Gastrocnemius medialis (tissue), 4 donors: ENCODE results near the gene STXBP5L.

Experiments used
- CTCF ChIP-seq, 5 experiments: fragments of 450-650 bp in 3 of 5; fragments of 200-600 bp in 2 of 5; sonication (generic) in 2 of 5; IDR thresholded peaks in 4 of 5; conservative IDR thresholded peaks in 1 of 5; 1 replicate in 4 of 5; 2 replicates in 1 of 5; pipeline ENCODE4 v1.5.1; 2016 to 2019; ENCODE audit warnings: antibody characterized with exemption in 5 of 5, mild to moderate bottlenecking in 3 of 5, moderate library complexity in 3 of 5
- POLR2A ChIP-seq, 2 donors: fragments of 450-650 bp; IDR thresholded peaks; one replicate each; pipeline ENCODE4 v1.6.1; 2017; ENCODE audit warnings: antibody characterized with exemption in 2 of 2, mild to moderate bottlenecking in 2 of 2, moderate library complexity in 2 of 2

GRCh38 chr3:121152573-121152972, 244.6 kb downstream of the STXBP5L start:
- TF ChIP-seq CTCF (IDR thresholded peaks at IDR 0.05 in 4 of 5, conservative IDR thresholded peaks at IDR 0.05 in 1 of 5) (no peak), POLR2A (IDR thresholded peaks at IDR 0.05) (no peak)
